Vagina (tissue), 2 donors: ENCODE measurements around the gene ZNF536.
"Not testable (repeated sequence)": the region's sequence is repeated elsewhere in the genome, so short reads cannot be mapped to it uniquely, and the experiment has no call there.

ENCODE experiments used
- CTCF ChIP-seq, 3 experiments: fragments of 450-650 bp in 2 of 3; fragments of 200-600 bp in 1 of 3; sonication (generic) in 1 of 3; IDR thresholded peaks; one replicate each; pipeline ENCODE4 v1.5.1; 2017 to 2019; ENCODE audit warnings: antibody characterized with exemption in 3 of 3, mild to moderate bottlenecking in 2 of 3, moderate library complexity in 2 of 3
- POLR2A ChIP-seq, 2 donors: fragments of 450-650 bp; IDR thresholded peaks; one replicate each; pipeline ENCODE4 v1.6.1; 2017; ENCODE audit warnings: antibody characterized with exemption in 2 of 2, mild to moderate bottlenecking in 2 of 2, moderate library complexity in 2 of 2
- POLR2AphosphoS5 ChIP-seq, 2 donors: sonication (generic); formaldehyde crosslinking; IDR thresholded peaks; one replicate each; pipeline ENCODE4 v1.9.0; 2017; ENCODE audit warnings: antibody characterized with exemption in 2 of 2, mild to moderate bottlenecking in 2 of 2, low read depth in 1 of 2; ENCODE audit not compliant: insufficient read depth in 1 of 2

- not testable (repeated sequence) for TF ChIP-seq CTCF (IDR thresholded peaks at IDR 0.05); POLR2AphosphoS5 (IDR thresholded peaks at IDR 0.05; ENCODE audit: insufficient read depth in 1 of 2, low read depth in 1 of 2); POLR2A (IDR thresholded peaks at IDR 0.05)
Observed at GRCh38 chr19:30446120-30446519, 73.9 kb downstream of the ZNF536 start.
